GM10266 (cell line): ENCODE results near the gene SMC3.

ENCODE experiments used
- DNase-seq: peaks from one replicate; pipeline ENCODE4 v3.0.0; 2012; ENCODE audit errors: extremely low spot score
- TF ChIP-seq, protein P1 (sequence below): IDR thresholded peaks from 2 replicates; pipeline ENCODE4 v1.5.1; 2012; ENCODE audit warnings: mild to moderate bottlenecking, low read depth; ENCODE audit not compliant: control insufficient read depth, insufficient read depth; ENCODE audit errors: missing control alignments

SMC3 gene

DNA sequence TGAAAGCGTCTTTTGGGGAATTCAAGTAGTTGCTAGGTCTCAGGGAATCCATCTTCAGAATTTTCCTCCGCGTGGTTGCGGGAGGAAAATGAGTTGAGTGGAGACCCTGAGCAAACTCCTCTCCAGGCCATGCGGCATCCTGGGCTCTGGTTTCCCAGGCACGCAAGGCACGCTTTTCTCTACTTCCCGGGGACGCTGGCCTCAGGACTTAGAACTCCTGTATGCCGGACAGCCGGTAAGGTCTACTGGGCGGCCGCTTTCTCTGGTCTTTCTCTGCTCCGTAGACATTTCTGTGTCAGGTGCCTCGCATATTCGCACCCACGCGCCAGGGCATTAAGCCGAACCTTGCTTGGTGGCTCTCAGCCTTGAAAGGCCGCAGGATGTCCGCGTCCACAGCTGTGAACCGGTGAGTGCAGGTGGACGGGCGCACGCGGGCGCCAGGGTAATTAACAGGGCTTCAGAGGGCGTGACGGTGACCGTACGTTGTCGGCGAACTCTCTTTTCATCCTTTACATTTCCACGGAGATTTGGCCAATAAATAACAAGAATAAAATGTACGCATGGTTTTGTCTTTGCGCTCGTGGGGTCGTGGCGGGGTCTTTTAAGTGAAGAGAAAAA lies 75.6 kb downstream of the SMC3 start:
- DNase-seq, result no peak
- TF ChIP-seq, protein P1, sequence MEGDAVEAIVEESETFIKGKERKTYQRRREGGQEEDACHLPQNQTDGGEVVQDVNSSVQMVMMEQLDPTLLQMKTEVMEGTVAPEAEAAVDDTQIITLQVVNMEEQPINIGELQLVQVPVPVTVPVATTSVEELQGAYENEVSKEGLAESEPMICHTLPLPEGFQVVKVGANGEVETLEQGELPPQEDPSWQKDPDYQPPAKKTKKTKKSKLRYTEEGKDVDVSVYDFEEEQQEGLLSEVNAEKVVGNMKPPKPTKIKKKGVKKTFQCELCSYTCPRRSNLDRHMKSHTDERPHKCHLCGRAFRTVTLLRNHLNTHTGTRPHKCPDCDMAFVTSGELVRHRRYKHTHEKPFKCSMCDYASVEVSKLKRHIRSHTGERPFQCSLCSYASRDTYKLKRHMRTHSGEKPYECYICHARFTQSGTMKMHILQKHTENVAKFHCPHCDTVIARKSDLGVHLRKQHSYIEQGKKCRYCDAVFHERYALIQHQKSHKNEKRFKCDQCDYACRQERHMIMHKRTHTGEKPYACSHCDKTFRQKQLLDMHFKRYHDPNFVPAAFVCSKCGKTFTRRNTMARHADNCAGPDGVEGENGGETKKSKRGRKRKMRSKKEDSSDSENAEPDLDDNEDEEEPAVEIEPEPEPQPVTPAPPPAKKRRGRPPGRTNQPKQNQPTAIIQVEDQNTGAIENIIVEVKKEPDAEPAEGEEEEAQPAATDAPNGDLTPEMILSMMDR, result no peak

DNA sequence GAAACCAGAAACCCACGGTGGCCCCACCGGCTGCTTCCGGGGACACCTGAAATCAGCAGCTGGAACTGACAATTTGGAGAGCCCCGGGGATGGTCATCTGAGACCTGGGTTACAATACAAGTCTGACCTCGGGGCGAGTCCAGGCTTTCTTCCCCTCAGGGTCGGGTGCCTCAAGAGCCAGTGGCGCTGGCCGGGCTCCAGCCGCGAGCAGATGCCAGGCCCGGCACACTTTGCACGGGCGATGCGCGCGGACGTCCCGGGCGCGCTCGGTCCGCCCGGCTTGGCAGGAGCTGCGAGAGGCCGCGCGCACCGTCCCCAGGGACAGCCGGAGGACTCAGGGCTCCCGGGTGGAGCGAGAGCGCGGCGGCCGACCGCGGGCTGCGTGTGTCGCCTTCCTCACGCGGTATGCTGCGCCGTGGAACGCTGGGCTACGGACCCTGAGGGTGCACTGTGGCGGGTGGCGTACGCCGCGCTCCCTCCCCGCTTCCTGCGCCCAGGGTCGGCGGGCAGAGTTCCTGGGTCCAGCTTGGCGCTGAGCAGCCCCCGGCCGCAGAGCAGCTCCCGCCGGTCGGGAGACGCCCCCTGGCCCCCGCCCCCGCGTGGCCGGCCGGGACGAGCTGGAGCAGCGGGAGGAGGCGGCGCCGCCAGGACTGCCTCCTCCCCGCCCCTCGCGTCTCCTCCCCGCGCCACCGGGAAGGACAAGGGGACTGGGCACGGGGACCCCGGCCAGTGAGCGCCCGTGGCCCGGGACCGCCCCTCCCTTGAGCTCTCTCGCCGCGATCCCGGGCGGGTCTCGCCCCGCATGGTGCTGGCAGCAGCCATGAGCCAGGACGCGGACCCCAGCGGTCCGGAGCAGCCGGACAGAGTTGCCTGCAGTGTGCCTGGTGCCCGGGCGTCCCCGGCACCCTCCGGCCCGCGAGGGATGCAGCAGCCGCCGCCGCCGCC lies 76.4 kb downstream of the SMC3 start, which contains the start of gene RBM20:
Gene RBM20, plus strand, starts transcription at position 684 of the 945 bp plus-strand sequence. Its CDS starts 119 bp downstream, at position 803.
- DNase-seq, result peak; percentile 44
- TF ChIP-seq, protein P1, result no peak

DNA sequence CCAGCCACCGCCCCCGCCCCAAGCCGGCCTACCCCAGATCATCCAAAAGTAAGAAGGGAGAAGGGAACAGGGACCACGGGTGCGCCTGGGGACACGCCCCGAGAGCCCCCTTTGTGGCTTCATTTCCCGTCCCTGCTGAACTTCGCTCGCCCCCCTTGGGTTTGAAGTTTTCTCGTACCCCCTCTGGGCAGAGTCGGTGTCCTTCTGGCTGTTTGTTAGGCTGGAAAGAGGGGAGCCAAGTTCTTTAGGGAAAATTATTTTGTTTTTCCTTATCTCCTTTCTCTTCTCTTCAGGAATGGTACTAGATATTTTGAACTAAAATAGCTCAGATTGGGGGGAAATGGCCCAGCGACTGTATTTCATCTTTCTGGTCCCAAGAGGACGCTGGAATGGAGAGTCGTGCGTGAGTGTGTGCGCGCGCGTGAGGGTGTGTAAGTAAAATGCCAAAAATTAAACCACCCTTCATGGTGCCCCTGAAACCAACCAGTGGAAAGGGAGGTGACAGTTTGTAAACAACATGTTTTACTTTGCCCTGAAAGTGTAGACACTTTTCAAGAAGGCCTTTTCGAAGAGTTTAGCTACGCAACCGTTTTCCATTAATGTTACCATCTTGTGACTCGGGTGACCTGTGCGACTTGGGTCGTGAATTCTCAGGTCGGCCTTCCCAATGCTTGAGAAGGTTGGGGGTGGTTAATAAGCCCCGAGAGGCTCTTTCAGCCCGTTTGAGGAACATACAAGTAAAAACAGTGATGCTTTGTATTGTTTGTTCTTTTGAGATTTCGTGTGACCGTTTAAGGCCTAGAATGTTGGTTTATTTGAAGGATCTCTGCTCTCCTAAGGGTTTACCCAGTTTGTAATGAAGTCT lies 77.3 kb downstream of the SMC3 start:
- TF ChIP-seq, protein P1, result no peak
- no peak for DNase-seq

DNA sequence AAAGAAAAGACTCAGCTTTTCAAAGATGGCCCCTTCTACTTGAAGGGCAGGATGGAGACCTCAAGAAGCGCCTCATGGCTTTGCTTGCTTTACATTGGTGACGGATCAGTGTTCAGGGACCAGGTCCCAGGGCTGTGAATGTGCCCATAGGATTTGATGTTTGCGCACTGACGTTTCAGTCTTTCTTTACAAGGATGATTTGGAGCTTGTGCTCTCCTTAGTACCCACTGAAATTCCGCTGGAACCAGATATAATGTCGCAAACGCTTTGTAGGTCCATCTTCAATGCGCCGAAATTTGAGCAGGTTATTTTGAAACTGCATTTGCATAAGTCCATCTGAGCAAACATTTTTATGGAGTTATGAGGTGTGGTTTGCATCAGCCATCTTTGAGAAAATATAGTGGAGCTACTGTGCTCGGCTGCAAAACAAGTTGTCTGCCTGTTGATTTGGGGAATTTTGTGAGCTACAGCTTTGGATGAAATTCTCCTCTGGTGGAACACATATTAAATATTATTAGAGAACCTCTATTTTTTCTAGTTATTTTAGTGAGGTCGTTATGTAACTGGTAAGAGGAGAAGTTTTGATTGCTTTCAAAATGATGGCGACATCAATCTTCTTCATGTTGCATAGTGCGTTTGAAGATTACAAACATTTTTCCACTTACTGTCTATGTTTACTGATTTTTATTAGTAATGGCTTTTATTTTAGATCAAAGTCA lies 79.1 kb downstream of the SMC3 start:
- TF ChIP-seq, protein P1, result no peak
- DNase-seq, result no peak

DNA sequence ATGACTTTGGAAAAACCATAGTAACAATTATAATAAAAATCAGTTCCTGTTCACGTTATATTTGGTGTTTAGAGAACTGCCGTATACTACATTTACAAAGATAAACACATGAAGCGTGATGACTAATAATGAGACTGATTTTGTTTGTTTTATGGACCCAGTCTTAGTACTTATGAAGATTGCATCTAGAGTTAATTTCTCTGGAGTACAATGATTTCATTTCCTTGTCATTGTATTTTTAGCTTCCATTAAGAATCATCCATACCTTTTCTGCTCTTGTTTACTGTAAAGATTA lies 79.6 kb downstream of the SMC3 start:
- DNase-seq, result no peak
- TF ChIP-seq, protein P1, result no peak

DNA sequence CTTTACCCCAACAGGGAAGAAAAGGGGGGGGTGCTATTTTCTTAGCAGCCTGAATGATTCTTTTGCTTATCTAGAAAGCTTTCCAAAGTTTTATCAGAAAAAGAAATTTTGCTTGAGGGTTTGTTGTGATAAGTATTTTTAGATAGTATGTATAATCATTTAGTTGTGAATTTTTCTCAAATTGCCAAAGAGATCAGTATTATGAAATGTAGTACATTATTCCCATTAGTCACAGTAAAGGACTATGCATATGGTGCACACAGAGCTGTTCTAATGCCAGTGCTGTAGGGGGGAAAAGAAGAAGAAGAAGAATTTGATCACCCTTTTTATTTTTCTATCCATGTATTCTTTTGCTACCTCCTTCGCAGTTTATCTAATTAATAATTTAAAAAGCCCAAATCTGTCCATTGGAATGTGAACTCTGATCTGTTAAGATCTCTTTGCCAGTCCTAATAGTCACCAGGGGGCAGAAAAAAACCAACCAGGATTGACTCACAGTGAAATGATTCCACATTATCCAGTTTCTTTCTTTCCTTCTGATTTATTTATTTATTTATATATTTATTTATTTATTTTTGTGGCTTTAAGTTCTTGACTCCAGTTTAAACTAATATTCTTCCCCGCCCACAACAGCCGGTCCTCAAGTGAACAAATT lies 81.3 kb downstream of the SMC3 start:
- DNase-seq, result no peak
- TF ChIP-seq, protein P1, result no peak
